Liver (tissue), 9 donors: ENCODE measurements around the gene ZNF358. TPM values are rescaled to one million over a fixed set of nuclear protein-coding genes. Genes with fewer than 3 reads are reported as not detected.

Experiments
- DNase-seq: peaks from one replicate; pipeline ENCODE4 v3.0.0-alpha.2; 2017; ENCODE audit warnings: low spot score
- H3K27ac ChIP-seq, 2 donors: one replicate each; pipeline ENCODE4 v1.7.0; 2013; ENCODE audit warnings: inconsistent platforms in 2 of 2, low read length in 2 of 2, control low read depth in 1 of 2, low read depth in 1 of 2, mild to moderate bottlenecking in 1 of 2
- H3K27me3 ChIP-seq, 4 donors: one replicate each; pipeline versions ENCODE4 v1.6.1 to v1.7.0; 2013; ENCODE audit warnings: low read length in 3 of 4, inconsistent platforms in 1 of 4, mild to moderate bottlenecking in 1 of 4, moderate library complexity in 1 of 4; ENCODE audit not compliant: control insufficient read depth in 4 of 4, insufficient read depth in 4 of 4
- H3K36me3 ChIP-seq, 4 donors: one replicate each; pipeline versions ENCODE4 v1.6.1 to v1.7.0; 2013; ENCODE audit warnings: low read length in 3 of 4, mild to moderate bottlenecking in 3 of 4, low read depth in 1 of 4, moderate library complexity in 1 of 4; ENCODE audit not compliant: control insufficient read depth in 4 of 4, insufficient read depth in 3 of 4
- H3K4me1 ChIP-seq, 4 donors: one replicate each; pipeline versions ENCODE4 v1.6.1 to v1.7.0; 2013; ENCODE audit warnings: low read length in 3 of 4, mild to moderate bottlenecking in 3 of 4, moderate library complexity in 1 of 4; ENCODE audit not compliant: control insufficient read depth in 4 of 4, insufficient read depth in 4 of 4
- H3K4me3 ChIP-seq, 3 donors: one replicate each; pipeline versions ENCODE4 v1.6.1 to v1.7.0; 2013; ENCODE audit warnings: low read length in 3 of 3, control low read depth in 1 of 3, low read depth in 1 of 3, mild to moderate bottlenecking in 1 of 3
- H3K9ac ChIP-seq, 2 donors: one replicate each; pipeline ENCODE4 v1.7.0; 2013; ENCODE audit warnings: low read length in 2 of 2, mild to moderate bottlenecking in 2 of 2, moderate library complexity in 2 of 2, control low read depth in 1 of 2, low read depth in 1 of 2
- H3K9me3 ChIP-seq, 4 donors: one replicate each; pipeline versions ENCODE4 v1.6.1 to v1.7.0; 2013; ENCODE audit warnings: low read length in 3 of 4; ENCODE audit not compliant: control insufficient read depth in 4 of 4
- EGR1 ChIP-seq, 2 donors: IDR thresholded peaks; 2 replicates each; pipeline ENCODE4 v1.6.1; 2016 to 2018; ENCODE audit warnings: antibody characterized with exemption in 2 of 2, low read depth in 2 of 2
- FOXA1 ChIP-seq: IDR thresholded peaks from 2 replicates; pipeline ENCODE4 v1.6.1; 2016; ENCODE audit warnings: antibody characterized with exemption
- FOXA2 ChIP-seq: IDR thresholded peaks from 2 replicates; pipeline ENCODE4 v1.6.1; 2016; ENCODE audit warnings: antibody characterized with exemption
- HNF4A ChIP-seq, 2 donors: conservative IDR thresholded peaks; 2 replicates each; pipeline ENCODE4 v1.6.1; 2016; ENCODE audit warnings: antibody characterized with exemption in 2 of 2, mild to moderate bottlenecking in 2 of 2
- HNF4G ChIP-seq: IDR thresholded peaks from 2 replicates; pipeline ENCODE4 v1.6.1; 2016; ENCODE audit warnings: antibody characterized with exemption
- JUND ChIP-seq, 2 donors: IDR thresholded peaks; 2 replicates each; pipeline ENCODE4 v1.6.1; 2016; ENCODE audit warnings: antibody characterized with exemption in 2 of 2
- NR2F2 ChIP-seq: IDR thresholded peaks from 2 replicates; pipeline ENCODE4 v1.6.1; 2016; ENCODE audit warnings: antibody characterized with exemption
- RAD21 ChIP-seq, 2 donors: IDR thresholded peaks; 2 replicates each; pipeline ENCODE4 v1.6.1; 2016; ENCODE audit warnings: antibody characterized with exemption in 2 of 2, mild to moderate bottlenecking in 2 of 2
- RXRA ChIP-seq, 2 donors: IDR thresholded peaks; 2 replicates each; pipeline ENCODE4 v1.6.1; 2017 to 2018; ENCODE audit warnings: antibody characterized with exemption in 2 of 2, mild to moderate bottlenecking in 1 of 2
- SP1 ChIP-seq: IDR thresholded peaks from 2 replicates; pipeline ENCODE4 v1.6.1; 2018; ENCODE audit warnings: antibody characterized with exemption, mild to moderate bottlenecking
- TAF1 ChIP-seq: conservative IDR thresholded peaks from 2 replicates; pipeline ENCODE4 v1.6.1; 2016; ENCODE audit warnings: antibody characterized with exemption, mild to moderate bottlenecking
- YY1 ChIP-seq: IDR thresholded peaks from 2 replicates; pipeline ENCODE4 v1.6.1; 2016; ENCODE audit warnings: antibody characterized with exemption, mild to moderate bottlenecking
- WGBS: extraction: QIAGEN DNeasy Blood & Tissue Kit; methylation state at CpG from one replicate; pipeline ENCODE4 v1.1.7; 2013; 5-methylcytosine and 5-hydroxymethylcytosine counted together
- polyA plus RNA-seq, 2 donors: library from polyadenylated mRNA; stranded (reverse) in 1 of 2; unstranded in 1 of 2; fragments of 200-250 nt in 1 of 2; fragments of >200 nt in 1 of 2; fragmentation: Nextera tagmentation in 1 of 2; extraction: Ambion mirVana in 1 of 2; gene quantifications; one replicate each; pipeline versions ENCODE4 v1.2.1 to v1.2.3, GENCODE V29; 2013 to 2015
- total RNA-seq, 2 donors: library from RNA; depleted of rRNA; stranded (reverse); fragments of >200 nt; gene quantifications; one replicate each; pipeline ENCODE4 v1.2.3, GENCODE V29; 2014
- TF ChIP-seq, protein P1 (sequence below): fragments of 150-350 bp; IDR thresholded peaks from 2 replicates; pipeline ENCODE4 v1.5.1; 2017; ENCODE audit warnings: improper control_type of control experiment, low read depth, low read length; ENCODE audit not compliant: missing input control
- TF ChIP-seq, protein P2 (sequence below): IDR thresholded peaks from 2 replicates; pipeline ENCODE4 v1.6.1; 2016; ENCODE audit warnings: antibody characterized with exemption
- TF ChIP-seq, protein P3 (sequence below): IDR thresholded peaks from 2 replicates; pipeline ENCODE4 v1.6.1; 2016; ENCODE audit warnings: antibody characterized with exemption
- TF ChIP-seq, protein P4 (sequence below): IDR thresholded peaks from 2 replicates; pipeline ENCODE4 v1.6.1; 2016; ENCODE audit warnings: antibody characterized with exemption
- TF ChIP-seq, protein P5 (sequence below): IDR thresholded peaks from 2 replicates; pipeline ENCODE4 v1.6.1; 2016; ENCODE audit warnings: antibody characterized with exemption, mild to moderate bottlenecking
- donor health status: healthy.
- donor health status: healthy.
- donor health status: healthy.
- donor health status: healthy.
- donor health status: healthy.

ZNF358 gene
- total and polyA plus RNA-seq, 4 donors: 5.7 to 18.2 (median 12.5) TPM

DNA sequence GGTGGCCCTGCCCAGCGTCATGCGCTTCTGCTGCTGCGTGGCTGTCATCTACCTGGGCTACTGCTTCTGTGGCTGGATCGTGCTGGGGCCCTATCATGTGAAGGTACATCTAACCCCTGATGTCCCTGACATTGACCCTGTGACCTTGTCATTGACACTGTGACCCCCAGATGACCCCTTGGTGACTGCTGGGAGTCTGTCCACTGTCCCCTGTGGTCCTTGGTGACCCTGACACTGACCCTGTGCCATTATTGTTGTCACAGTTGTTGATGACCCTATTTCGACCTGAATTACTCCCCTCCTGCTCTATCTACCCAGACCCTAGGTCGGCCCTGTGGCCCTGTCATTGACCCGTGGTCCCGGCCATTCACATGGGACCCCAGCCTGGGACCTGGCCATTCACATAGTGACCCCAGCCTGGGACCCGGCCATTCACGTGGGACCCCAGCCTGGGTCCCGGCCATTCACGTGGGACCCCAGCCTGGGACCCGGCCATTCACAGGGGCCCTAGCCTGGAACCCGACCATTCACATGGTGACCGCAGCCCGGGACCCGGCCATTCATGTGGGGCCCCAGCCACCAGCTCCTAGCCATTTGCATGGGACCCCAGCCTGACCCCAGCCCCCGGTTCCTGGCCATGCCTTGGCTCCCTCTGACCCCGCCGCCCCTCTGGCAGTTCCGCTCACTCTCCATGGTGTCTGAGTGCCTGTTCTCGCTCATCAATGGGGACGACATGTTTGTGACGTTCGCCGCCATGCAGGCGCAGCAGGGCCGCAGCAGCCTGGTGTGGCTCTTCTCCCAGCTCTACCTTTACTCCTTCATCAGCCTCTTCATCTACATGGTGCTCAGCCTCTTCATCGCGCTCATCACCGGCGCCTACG is 13.9 kb downstream of the ZNF358 start:
- TF ChIP-seq EGR1 (IDR thresholded peaks at IDR 0.05; ENCODE audit: low read depth in 2 of 2) (no peak), HNF4G (no peak), FOXA2 (no peak), NR2F2 (no peak), FOXA1 (no peak), YY1 (no peak), RAD21 (IDR thresholded peaks at IDR 0.05) (no peak)
- TF ChIP-seq, protein P1, sequence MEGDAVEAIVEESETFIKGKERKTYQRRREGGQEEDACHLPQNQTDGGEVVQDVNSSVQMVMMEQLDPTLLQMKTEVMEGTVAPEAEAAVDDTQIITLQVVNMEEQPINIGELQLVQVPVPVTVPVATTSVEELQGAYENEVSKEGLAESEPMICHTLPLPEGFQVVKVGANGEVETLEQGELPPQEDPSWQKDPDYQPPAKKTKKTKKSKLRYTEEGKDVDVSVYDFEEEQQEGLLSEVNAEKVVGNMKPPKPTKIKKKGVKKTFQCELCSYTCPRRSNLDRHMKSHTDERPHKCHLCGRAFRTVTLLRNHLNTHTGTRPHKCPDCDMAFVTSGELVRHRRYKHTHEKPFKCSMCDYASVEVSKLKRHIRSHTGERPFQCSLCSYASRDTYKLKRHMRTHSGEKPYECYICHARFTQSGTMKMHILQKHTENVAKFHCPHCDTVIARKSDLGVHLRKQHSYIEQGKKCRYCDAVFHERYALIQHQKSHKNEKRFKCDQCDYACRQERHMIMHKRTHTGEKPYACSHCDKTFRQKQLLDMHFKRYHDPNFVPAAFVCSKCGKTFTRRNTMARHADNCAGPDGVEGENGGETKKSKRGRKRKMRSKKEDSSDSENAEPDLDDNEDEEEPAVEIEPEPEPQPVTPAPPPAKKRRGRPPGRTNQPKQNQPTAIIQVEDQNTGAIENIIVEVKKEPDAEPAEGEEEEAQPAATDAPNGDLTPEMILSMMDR: no peak
- TF ChIP-seq, protein P2, sequence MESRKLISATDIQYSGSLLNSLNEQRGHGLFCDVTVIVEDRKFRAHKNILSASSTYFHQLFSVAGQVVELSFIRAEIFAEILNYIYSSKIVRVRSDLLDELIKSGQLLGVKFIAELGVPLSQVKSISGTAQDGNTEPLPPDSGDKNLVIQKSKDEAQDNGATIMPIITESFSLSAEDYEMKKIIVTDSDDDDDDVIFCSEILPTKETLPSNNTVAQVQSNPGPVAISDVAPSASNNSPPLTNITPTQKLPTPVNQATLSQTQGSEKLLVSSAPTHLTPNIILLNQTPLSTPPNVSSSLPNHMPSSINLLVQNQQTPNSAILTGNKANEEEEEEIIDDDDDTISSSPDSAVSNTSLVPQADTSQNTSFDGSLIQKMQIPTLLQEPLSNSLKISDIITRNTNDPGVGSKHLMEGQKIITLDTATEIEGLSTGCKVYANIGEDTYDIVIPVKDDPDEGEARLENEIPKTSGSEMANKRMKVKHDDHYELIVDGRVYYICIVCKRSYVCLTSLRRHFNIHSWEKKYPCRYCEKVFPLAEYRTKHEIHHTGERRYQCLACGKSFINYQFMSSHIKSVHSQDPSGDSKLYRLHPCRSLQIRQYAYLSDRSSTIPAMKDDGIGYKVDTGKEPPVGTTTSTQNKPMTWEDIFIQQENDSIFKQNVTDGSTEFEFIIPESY: no peak
- no peak overlapping the region for H3K27ac ChIP-seq
- no peak for DNase-seq
- WGBS: 95% methylated on average over 33 of the region's 33 CpGs
- H3K4me1 ChIP-seq: peaks cover 4 to 16% (median 12%) of the 10 kb centered on the region in 4 donors
- H3K9ac ChIP-seq: no peak overlapping the region
- peaks cover 0 to 21% (median 5%) of the 10 kb centered on the region in 4 donors for H3K36me3 ChIP-seq
- no peaks in the 10 kb centered on the region for H3K9me3 ChIP-seq
- no peak overlapping the region for H3K4me3 ChIP-seq
- H3K27me3 ChIP-seq: no peaks in the 10 kb centered on the region

DNA sequence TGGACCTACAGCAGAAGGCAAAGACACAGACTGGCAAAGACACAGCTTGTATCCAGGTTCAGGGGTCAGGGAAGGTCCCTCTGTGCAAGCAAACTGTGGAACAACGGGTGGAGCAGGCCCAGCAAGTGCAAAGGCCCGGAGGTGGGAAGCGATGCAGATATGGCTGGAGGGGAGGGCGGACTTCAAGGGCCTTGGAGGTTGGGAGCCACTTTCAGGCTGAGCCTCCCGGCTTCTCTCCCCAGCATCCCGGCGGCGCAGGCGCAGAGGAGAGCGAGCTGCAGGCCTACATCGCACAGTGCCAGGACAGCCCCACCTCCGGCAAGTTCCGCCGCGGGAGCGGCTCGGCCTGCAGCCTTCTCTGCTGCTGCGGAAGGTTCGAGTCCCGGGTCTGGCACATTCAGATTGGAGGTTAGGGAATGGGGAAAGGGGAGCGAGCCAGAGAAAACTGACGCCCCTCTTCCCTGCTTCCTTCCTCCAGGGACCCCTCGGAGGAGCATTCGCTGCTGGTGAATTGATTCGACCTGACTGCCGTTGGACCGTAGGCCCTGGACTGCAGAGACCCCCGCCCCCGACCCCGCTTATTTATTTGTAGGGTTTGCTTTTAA is 17.5 kb downstream of the ZNF358 start:
- H3K27me3 ChIP-seq: no peaks in the 10 kb centered on the region
- peaks cover 0 to 22% (median 2%) of the 10 kb centered on the region in 4 donors for H3K36me3 ChIP-seq
- DNase-seq: no peak
- 31% methylated on average over 30 of the region's 30 CpGs for WGBS
- no peaks in the 10 kb centered on the region for H3K9me3 ChIP-seq
- peak overlapping the region; percentile 84 to 95 for H3K27ac ChIP-seq
- TF ChIP-seq HNF4G (no peak), FOXA1 (no peak), EGR1 (IDR thresholded peaks at IDR 0.05; ENCODE audit: low read depth in 2 of 2) (no peak), TAF1 (no peak), RXRA (IDR thresholded peaks at IDR 0.05) (no peak), FOXA2 (no peak), YY1 (no peak), SP1 (no peak), NR2F2 (no peak), RAD21 (IDR thresholded peaks at IDR 0.05) (no peak), JUND (IDR thresholded peaks at IDR 0.05) (no peak), HNF4A (conservative IDR thresholded peaks at IDR 0.05) (no peak)
- TF ChIP-seq, protein P3, sequence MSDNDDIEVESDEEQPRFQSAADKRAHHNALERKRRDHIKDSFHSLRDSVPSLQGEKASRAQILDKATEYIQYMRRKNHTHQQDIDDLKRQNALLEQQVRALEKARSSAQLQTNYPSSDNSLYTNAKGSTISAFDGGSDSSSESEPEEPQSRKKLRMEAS: no peak
- TF ChIP-seq, protein P1: no peak
- TF ChIP-seq, protein P4, sequence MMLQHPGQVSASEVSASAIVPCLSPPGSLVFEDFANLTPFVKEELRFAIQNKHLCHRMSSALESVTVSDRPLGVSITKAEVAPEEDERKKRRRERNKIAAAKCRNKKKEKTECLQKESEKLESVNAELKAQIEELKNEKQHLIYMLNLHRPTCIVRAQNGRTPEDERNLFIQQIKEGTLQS: no peak
- TF ChIP-seq, protein P5, sequence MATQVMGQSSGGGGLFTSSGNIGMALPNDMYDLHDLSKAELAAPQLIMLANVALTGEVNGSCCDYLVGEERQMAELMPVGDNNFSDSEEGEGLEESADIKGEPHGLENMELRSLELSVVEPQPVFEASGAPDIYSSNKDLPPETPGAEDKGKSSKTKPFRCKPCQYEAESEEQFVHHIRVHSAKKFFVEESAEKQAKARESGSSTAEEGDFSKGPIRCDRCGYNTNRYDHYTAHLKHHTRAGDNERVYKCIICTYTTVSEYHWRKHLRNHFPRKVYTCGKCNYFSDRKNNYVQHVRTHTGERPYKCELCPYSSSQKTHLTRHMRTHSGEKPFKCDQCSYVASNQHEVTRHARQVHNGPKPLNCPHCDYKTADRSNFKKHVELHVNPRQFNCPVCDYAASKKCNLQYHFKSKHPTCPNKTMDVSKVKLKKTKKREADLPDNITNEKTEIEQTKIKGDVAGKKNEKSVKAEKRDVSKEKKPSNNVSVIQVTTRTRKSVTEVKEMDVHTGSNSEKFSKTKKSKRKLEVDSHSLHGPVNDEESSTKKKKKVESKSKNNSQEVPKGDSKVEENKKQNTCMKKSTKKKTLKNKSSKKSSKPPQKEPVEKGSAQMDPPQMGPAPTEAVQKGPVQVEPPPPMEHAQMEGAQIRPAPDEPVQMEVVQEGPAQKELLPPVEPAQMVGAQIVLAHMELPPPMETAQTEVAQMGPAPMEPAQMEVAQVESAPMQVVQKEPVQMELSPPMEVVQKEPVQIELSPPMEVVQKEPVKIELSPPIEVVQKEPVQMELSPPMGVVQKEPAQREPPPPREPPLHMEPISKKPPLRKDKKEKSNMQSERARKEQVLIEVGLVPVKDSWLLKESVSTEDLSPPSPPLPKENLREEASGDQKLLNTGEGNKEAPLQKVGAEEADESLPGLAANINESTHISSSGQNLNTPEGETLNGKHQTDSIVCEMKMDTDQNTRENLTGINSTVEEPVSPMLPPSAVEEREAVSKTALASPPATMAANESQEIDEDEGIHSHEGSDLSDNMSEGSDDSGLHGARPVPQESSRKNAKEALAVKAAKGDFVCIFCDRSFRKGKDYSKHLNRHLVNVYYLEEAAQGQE: no peak
- H3K9ac ChIP-seq: peak overlapping the region in 1 of 2 donors; percentile 86
- H3K4me1 ChIP-seq: peaks cover 4 to 31% (median 22%) of the 10 kb centered on the region in 4 donors
- peak overlapping the region in 2 of 3 donors; percentile 59 to 71 for H3K4me3 ChIP-seq
